Left lung (tissue), 14 donors: Measurements from ENCODE around the gene DIPK1B. TPM values are rescaled to one million over a fixed set of nuclear protein-coding genes. Genes with fewer than 3 reads are reported as not detected.

Experiments
- ATAC-seq: fragments of 200-7000 bp; cut with Tn5 transposase; one replicate; pipeline ENCODE4 v1.9.1; 2020; ENCODE audit warnings: moderate library complexity
- DNase-seq, 4 donors: peaks; one replicate each; pipeline ENCODE4 v3.0.0-alpha.2; 2013 to 2020
- H3K27ac ChIP-seq, 2 donors: fragments of 200-600 bp; sonication (generic) in 1 of 2; one replicate each; pipeline versions ENCODE4 v1.5.0 to v1.8.0; 2020 to 2021
- H3K27me3 ChIP-seq, 2 donors: fragments of 200-600 bp; sonication (generic) in 1 of 2; one replicate each; pipeline versions ENCODE4 v1.5.0 to v1.8.0; 2020 to 2021
- H3K36me3 ChIP-seq, 2 donors: fragments of 200-600 bp; sonication (generic) in 1 of 2; one replicate each; pipeline versions ENCODE4 v1.5.0 to v1.8.0; 2020 to 2021
- H3K4me1 ChIP-seq, 2 donors: fragments of 200-600 bp; one replicate each; pipeline ENCODE4 v1.8.0; 2021
- H3K4me3 ChIP-seq, 2 donors: fragments of 200-600 bp; sonication (generic) in 1 of 2; one replicate each; pipeline versions ENCODE4 v1.5.0 to v1.8.0; 2020 to 2021; ENCODE audit warnings: mild to moderate bottlenecking in 1 of 2
- H3K9me3 ChIP-seq, 2 donors: fragments of 200-600 bp; sonication (generic) in 1 of 2; one replicate each; pipeline versions ENCODE4 v1.5.0 to v1.8.0; 2020 to 2021
- intact Hi-C, 2 donors: fragments of 100-400 bp; cut with DNase I; formaldehyde crosslinking; loops; one replicate each; pipeline versions ENCODE4 v1.11.2 to v1.14.2; 2022
- long read RNA-seq, 12 donors: library from polyadenylated mRNA in 2 of 12; unstranded in 2 of 12; transcript quantifications; one replicate each; pipeline ENCODE4 v2.0.0 and lab custom pipeline, GENCODE V29; 2019 to 2026
- polyA plus RNA-seq, 6 donors: library from polyadenylated mRNA; unstranded; fragments of 120-200 nt; gene quantifications; one replicate each; pipeline ENCODE4 v1.2.1, GENCODE V29; 2013; ENCODE audit not compliant: insufficient read length in 6 of 6
- total RNA-seq, 2 donors: library from RNA; stranded (reverse); fragmentation: NEBNext Ultra II Directional; extraction: Animal tissue kit (Norgen Biotek cat#: 25700); gene quantifications; one replicate each; pipeline ENCODE4 v1.2.1, GENCODE V29; 2021
- TF ChIP-seq, protein P1 (sequence below), 2 donors: fragments of 200-600 bp; sonication (generic) in 1 of 2; IDR thresholded peaks; one replicate each; pipeline versions ENCODE4 v1.5.0 to v1.8.0; 2021; ENCODE audit warnings: antibody characterized with exemption in 2 of 2
- donor health status: DM: no; HTN: yes; CAD: no.
- donor health status: DM: no; HTN: no; CAD: no.

Gene DIPK1B
- total RNA-seq (10 to 100 TPM; 12.6 to 12.7 TPM), polyA plus RNA-seq (10 to 100 TPM; 23.7 to 37.4 (median 30.6) TPM)
- long read RNA-seq, donor 1, transcript FAM69B-202 (5 exons, 1,668 nt): major isoform, 23 of 426 reads
- long read RNA-seq, donor 1, partial matches to known transcripts: 47 of 426 reads
- long read RNA-seq, donor 1, other reads (novel, unspliced or antisense): 356 of 426 reads
- long read RNA-seq, donor 2, transcript FAM69B-202 (5 exons, 1,668 nt): major isoform, 31 of 533 reads
- long read RNA-seq, donor 2, partial matches to known transcripts: 454 of 533 reads
- long read RNA-seq, donor 2, other reads (novel, unspliced or antisense): 47 of 533 reads
- long read RNA-seq, donor 3, transcript FAM69B-202 (5 exons, 1,668 nt): major isoform, 31 of 32 reads
- long read RNA-seq, donor 3, partial matches to known transcripts: 0 of 32 reads
- long read RNA-seq, donor 3, other reads (novel, unspliced or antisense): 0 of 32 reads
- long read RNA-seq, donor 4, partial matches to known transcripts: 0 of 1 reads
- long read RNA-seq, donor 4, other reads (novel, unspliced or antisense): 1 of 1 reads
- long read RNA-seq, donor 5, transcript FAM69B-202 (5 exons, 1,668 nt): major isoform, 29 of 317 reads
- long read RNA-seq, donor 5, partial matches to known transcripts: 26 of 317 reads
- long read RNA-seq, donor 5, other reads (novel, unspliced or antisense): 260 of 317 reads
- long read RNA-seq, donor 6, transcript FAM69B-202 (5 exons, 1,668 nt): major isoform, 28 of 28 reads
- long read RNA-seq, donor 6, partial matches to known transcripts: 0 of 28 reads
- long read RNA-seq, donor 6, other reads (novel, unspliced or antisense): 0 of 28 reads
- long read RNA-seq, donor 7, transcript FAM69B-202 (5 exons, 1,668 nt): major isoform, 12 of 13 reads
- long read RNA-seq, donor 7, partial matches to known transcripts: 0 of 13 reads
- long read RNA-seq, donor 7, other reads (novel, unspliced or antisense): 0 of 13 reads
- long read RNA-seq, donor 8, transcript FAM69B-202 (5 exons, 1,668 nt): major isoform, 20 of 34 reads
- long read RNA-seq, donor 8, partial matches to known transcripts: 13 of 34 reads
- long read RNA-seq, donor 8, other reads (novel, unspliced or antisense): 0 of 34 reads
- long read RNA-seq, donor 9: 0 reads
- long read RNA-seq, donor 10, partial matches to known transcripts: 0 of 3 reads
- long read RNA-seq, donor 10, other reads (novel, unspliced or antisense): 3 of 3 reads
- long read RNA-seq, donor 11, transcript FAM69B-202 (5 exons, 1,668 nt): major isoform, 27 of 31 reads
- long read RNA-seq, donor 11, partial matches to known transcripts: 0 of 31 reads
- long read RNA-seq, donor 11, other reads (novel, unspliced or antisense): 0 of 31 reads
- long read RNA-seq, donor 12, transcript FAM69B-202 (5 exons, 1,668 nt): major isoform, 9 of 473 reads
- long read RNA-seq, donor 12, partial matches to known transcripts: 149 of 473 reads
- long read RNA-seq, donor 12, other reads (novel, unspliced or antisense): 314 of 473 reads

DNA sequence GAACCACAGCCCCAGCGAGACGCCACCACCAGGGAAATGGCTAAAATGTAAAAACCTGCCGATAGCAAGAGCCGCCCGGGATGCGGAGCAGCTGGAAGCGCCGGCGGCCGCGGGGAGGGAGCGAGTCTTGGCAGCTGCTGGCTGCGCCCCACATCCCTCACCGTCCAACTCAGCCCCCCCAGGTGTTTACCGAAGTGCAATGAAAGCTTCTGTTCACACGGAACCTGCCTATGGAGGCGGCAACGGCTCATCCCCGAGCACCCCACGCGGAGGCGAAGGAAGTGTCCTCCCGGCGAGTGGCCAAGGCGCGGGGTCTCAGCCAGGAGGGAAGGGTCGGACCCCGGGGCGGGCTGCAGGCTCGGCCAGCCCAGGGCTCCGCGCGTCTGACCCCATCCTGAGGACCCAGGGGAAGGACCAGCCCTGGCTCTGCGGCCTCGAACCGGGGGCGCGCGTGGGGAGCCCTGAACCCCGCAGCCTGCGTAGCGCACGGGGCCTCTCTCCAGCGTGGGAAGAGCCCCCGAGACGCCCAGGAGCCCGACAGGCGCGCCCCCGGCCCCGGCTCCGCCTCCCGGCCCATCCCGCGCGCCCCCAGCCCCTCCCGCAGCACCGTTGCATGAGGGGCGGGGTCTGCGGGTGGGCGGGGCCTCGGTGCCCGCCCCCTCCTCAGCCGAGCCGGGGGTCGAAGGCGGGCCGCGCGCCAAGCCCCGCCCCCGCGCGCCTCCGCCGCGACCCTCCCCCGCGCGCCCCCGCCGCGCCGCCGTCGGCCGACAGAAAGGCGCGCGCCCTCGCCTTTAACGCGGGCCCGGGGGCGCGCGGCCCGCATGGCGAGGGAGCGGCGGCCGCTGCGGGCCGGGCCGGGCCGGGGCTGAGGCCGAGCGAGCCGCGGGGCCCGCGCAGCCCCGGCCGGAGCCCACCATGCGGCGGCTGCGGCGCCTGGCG, at the start of gene DIPK1B:
DIPK1B (plus strand) TSS at position 822 of the 939 bp plus-strand sequence; CDS start at position 916, 94 bp downstream.
- H3K27me3 ChIP-seq: peaks cover 0 to 50% of the 10 kb centered on the region in 2 donors
- TF ChIP-seq, protein P1, sequence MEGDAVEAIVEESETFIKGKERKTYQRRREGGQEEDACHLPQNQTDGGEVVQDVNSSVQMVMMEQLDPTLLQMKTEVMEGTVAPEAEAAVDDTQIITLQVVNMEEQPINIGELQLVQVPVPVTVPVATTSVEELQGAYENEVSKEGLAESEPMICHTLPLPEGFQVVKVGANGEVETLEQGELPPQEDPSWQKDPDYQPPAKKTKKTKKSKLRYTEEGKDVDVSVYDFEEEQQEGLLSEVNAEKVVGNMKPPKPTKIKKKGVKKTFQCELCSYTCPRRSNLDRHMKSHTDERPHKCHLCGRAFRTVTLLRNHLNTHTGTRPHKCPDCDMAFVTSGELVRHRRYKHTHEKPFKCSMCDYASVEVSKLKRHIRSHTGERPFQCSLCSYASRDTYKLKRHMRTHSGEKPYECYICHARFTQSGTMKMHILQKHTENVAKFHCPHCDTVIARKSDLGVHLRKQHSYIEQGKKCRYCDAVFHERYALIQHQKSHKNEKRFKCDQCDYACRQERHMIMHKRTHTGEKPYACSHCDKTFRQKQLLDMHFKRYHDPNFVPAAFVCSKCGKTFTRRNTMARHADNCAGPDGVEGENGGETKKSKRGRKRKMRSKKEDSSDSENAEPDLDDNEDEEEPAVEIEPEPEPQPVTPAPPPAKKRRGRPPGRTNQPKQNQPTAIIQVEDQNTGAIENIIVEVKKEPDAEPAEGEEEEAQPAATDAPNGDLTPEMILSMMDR (IDR thresholded peaks at IDR 0.05): no peak
- peak; percentile 27 for ATAC-seq
- peak in 3 of 4 donors; percentile 59 to 75 (median 68) for DNase-seq
- H3K9me3 ChIP-seq: no peaks in the 10 kb centered on the region
- H3K27ac ChIP-seq: peak within 1 kb of the TSS; percentile 7 to 48
- intact Hi-C loops: no loop called here
- H3K4me3 ChIP-seq: peak within 1 kb of the TSS; percentile 33 to 43
- peaks cover 6 to 50% of the 10 kb centered on the region in 2 donors for H3K4me1 ChIP-seq
- H3K36me3 ChIP-seq: no peaks in the 10 kb centered on the region

DNA sequence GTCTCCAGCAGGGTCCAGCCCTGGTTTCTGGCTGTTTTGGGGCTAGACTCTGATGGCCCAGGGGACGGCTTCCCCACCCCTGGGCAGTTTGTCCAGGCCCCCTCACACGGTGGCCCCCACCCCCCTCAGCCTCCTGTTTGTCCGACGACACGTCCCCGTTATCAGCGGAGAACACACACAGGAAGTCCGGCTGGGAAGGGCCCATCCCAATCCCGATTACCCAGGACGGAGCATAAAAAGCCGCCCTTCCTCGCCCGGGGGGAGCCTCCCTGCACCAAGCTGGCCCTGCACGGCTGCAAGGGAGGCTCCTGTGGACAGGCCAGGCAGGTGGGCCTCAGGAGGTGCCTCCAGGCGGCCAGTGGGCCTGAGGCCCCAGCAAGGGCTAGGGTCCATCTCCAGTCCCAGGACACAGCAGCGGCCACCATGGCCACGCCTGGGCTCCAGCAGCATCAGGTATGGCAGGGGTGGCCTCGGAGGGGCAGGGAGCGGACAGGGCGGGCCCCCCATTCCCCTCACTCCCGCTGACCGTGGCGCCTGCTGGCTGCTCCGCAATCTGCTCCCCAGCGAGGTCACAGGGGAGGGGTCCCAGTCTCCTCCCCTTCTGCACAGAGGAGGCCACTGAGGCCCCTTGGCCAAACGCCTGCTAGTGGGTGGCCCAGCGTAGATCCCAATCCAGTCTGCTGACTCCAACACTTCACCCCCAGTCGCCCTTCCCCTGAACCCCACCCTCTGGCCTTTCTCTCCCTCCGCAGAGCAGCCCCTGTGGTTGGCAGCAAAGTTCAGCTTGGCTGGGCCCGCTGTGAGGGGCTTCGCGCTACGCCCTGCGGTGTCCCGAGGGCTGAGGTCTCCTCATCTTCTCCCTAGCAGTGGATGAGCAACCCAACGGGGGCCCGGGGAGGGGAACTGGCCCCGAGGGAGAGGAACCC, 49.5 kb upstream of the DIPK1B start, which contains the start of gene EGFL7:
EGFL7 (plus strand) TSS at position 261 of the 926 bp plus-strand sequence. CDS start 5,367 bp downstream, outside the sequence.
- ATAC-seq (peak; percentile 10), DNase-seq (peak in 1 of 4 donors; percentile 61)
- TF ChIP-seq, protein P1 (IDR thresholded peaks at IDR 0.05): no peak
- Histone ChIP-seq H3K4me1 (peaks cover 0 to 32% of the 10 kb centered on the region in 2 donors), H3K36me3 (peaks cover 0 to 5% of the 10 kb centered on the region in 2 donors), H3K9me3 (no peaks in the 10 kb centered on the region), H3K27me3 (peaks cover 0 to 96% of the 10 kb centered on the region in 2 donors), H3K4me3 (peak within 1 kb of the TSS; percentile 27 to 45), H3K27ac (peak within 1 kb of the TSS; percentile 85 to 87)
- intact Hi-C loops: no loop called here

DNA sequence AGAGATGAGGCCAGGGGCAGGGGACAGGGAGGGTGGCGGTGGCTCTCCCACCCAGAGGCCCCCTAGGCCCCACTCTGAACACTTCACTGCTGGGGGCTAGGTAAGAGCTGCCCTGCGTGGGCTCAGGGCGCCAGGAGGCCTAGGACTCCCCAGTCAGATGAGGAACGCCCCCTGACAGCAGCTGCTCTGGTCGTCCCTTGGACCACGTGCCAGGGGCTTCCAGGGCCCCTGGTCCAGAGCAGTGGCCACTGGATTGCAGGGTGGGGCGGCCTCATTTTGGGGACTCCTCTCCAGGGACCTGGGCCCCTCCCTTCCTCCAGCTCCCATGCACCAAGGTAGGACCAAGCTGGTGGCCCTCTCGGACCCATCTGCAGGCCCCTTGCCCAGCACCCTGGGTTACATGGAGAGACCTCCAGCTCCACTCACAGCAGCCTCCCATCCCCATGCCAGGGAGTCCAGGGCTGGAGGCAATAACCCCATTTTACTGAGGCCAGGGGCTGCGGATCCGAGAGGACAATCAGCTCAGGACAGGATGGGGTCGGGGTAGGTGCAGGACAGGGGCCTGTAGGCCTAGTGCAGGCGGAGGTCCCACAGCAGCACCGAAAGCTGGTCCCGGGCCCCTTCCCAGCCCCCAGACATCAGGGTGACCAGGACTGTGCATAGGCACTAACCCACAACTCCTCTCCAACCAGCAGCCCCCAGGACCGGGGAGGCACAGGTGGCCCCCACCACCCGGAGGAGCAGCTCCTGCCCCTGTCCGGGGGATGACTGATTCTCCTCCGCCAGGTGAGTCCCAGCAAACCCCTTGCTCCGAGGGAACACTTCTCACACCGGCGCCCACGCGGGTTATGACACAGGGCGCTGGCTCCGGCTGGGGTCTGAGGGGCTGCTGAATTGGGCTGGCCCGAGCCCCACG, 48.1 kb upstream of the DIPK1B start:
- DNase-seq: no peak
- peaks cover 0 to 33% of the 10 kb centered on the region in 2 donors for H3K4me1 ChIP-seq
- TF ChIP-seq, protein P1 (IDR thresholded peaks at IDR 0.05): no peak
- peak overlapping the region; percentile 27 to 45 for H3K4me3 ChIP-seq
- H3K9me3 ChIP-seq: no peaks in the 10 kb centered on the region
- peaks cover 0 to 5% of the 10 kb centered on the region in 2 donors for H3K36me3 ChIP-seq
- intact Hi-C loops: no loop called here
- H3K27me3 ChIP-seq: peaks cover 0 to 96% of the 10 kb centered on the region in 2 donors
- no peak for ATAC-seq
- peak overlapping the region; percentile 85 to 87 for H3K27ac ChIP-seq
